HCT116 (cell line): ENCODE data around the gene ERBB4. TPM values are rescaled to one million over a fixed set of nuclear protein-coding genes. Genes with fewer than 3 reads are reported as not detected.

Experiments
- ATAC-seq: fragments of 200-7000 bp; cut with Tn5 transposase; 2 replicates; pipeline ENCODE4 v1.9.1; 2020; ENCODE audit warnings: mild to moderate bottlenecking, moderate library complexity
- BruUV-seq: library from RNA; stranded (reverse); fragments of 400-500 nt; replicated peaks from 2 replicates; lab custom pipeline; 2021; lab: Mats Ljungman, UMichigan
- CTCF ChIA-PET: fragments of 300-600 bp; sonication (Branson Sonifier 250); formaldehyde crosslinking; loops from one replicate; lab custom pipeline; 2021; ENCODE audit warnings: antibody characterized with exemption; lab: Charles Lee
- POLR2A ChIA-PET: fragments of 300-600, 350-600 bp; sonication (Branson Sonifier 250); formaldehyde crosslinking; loops from one replicate; lab custom pipeline; 2021; ENCODE audit warnings: antibody characterized with exemption; lab: Charles Lee
- RAD21 ChIA-PET, 2 experiments: fragments of 300-600 bp; sonication (Branson Sonifier 250); formaldehyde crosslinking; loops; one replicate each; lab custom pipeline; 2023; ENCODE audit warnings: low total read pairs in 2 of 2; ENCODE audit not compliant: uncharacterized antibody in 2 of 2, unreplicated experiment in 2 of 2, low non-redundant PET in 1 of 2; lab: Charles Lee
- DNase-seq: peaks from one replicate; pipeline ENCODE4 v3.0.0-alpha.2; 2010; ENCODE audit warnings: low read depth, low spot score
- H2AFZ ChIP-seq: fragments of 200-600 bp; shearing (Covaris generic), sonication (generic); 2 replicates; pipeline ENCODE4 v1.6.1; 2017; ENCODE audit warnings: low read depth, mixed run types, mixed read lengths, antibody characterized with exemption, low read length; ENCODE audit not compliant: poor library complexity, severe bottlenecking
- H3K27ac ChIP-seq: 2 replicates; pipeline ENCODE4 v1.5.1; 2012; ENCODE audit warnings: low read depth, low read length
- H3K27me3 ChIP-seq: fragments of 200-600 bp; sonication (generic); 2 replicates; pipeline ENCODE4 v1.6.1; 2016; ENCODE audit warnings: mixed run types, low read length, mixed read lengths; ENCODE audit not compliant: insufficient read depth
- H3K36me3 ChIP-seq, 2 experiments: fragments of 200-500 bp in 1 of 2; fragments of 200-600 bp in 1 of 2; sonication (Bioruptor generic) in 1 of 2; sonication (generic) in 1 of 2; 2 replicates each; pipeline versions ENCODE4 v1.5.1 to v1.6.1; 2014 to 2016; ENCODE audit warnings: low read length in 2 of 2, inconsistent platforms in 1 of 2, mixed read lengths in 1 of 2, mixed run types in 1 of 2; ENCODE audit not compliant: insufficient read depth in 2 of 2, control insufficient read depth in 1 of 2
- H3K4me1 ChIP-seq, 2 experiments: fragments of 200-600 bp in 1 of 2; sonication (generic) in 1 of 2; 2 replicates each; pipeline versions ENCODE4 v1.5.1 to v1.6.1; 2012 to 2017; ENCODE audit warnings: low read length in 2 of 2, inconsistent platforms in 1 of 2, mild to moderate bottlenecking in 1 of 2, mixed read lengths in 1 of 2, mixed run types in 1 of 2, moderate library complexity in 1 of 2; ENCODE audit not compliant: insufficient read depth in 2 of 2, control insufficient read depth in 1 of 2
- H3K4me2 ChIP-seq: fragments of 200-600 bp; sonication (generic); 2 replicates; pipeline ENCODE4 v1.6.1; 2017; ENCODE audit warnings: mixed run types, low read length, mixed read lengths
- H3K4me3 ChIP-seq, 2 experiments: fragments of 200-600 bp in 1 of 2; sonication (generic) in 1 of 2; replicated peaks in 1 of 2; 2 replicates each; pipeline ENCODE4 v1.5.1; 2011 to 2016; ENCODE audit warnings: low read length in 2 of 2, control low read depth in 1 of 2, low read depth in 1 of 2, mild to moderate bottlenecking in 1 of 2, mixed read lengths in 1 of 2, mixed run types in 1 of 2
- H3K79me2 ChIP-seq: fragments of 200-600 bp; sonication (generic); 2 replicates; pipeline ENCODE4 v1.6.1; 2017; ENCODE audit warnings: mild to moderate bottlenecking, mixed run types, low read length, moderate library complexity, mixed read lengths; ENCODE audit not compliant: insufficient read depth
- H3K9ac ChIP-seq: fragments of 200-600 bp; sonication (generic); 2 replicates; pipeline ENCODE4 v1.6.1; 2016; ENCODE audit warnings: low read length, mixed read lengths
- H3K9me2 ChIP-seq: fragments of 200-600 bp; sonication (generic), shearing (Covaris generic); 2 replicates; pipeline ENCODE4 v1.6.1; 2017; ENCODE audit warnings: mixed run types, mild to moderate bottlenecking, moderate library complexity; ENCODE audit not compliant: insufficient read depth
- H3K9me3 ChIP-seq, 2 experiments: fragments of 200-500 bp in 1 of 2; fragments of 200-600 bp in 1 of 2; sonication (Bioruptor generic) in 1 of 2; sonication (generic) in 1 of 2; 2 replicates each; pipeline ENCODE4 v1.6.1; 2014 to 2017; ENCODE audit warnings: low read length in 2 of 2, mixed read lengths in 2 of 2, inconsistent platforms in 1 of 2, low read depth in 1 of 2, mild to moderate bottlenecking in 1 of 2, mixed run types in 1 of 2, moderate library complexity in 1 of 2; ENCODE audit not compliant: control insufficient read depth in 1 of 2, insufficient read depth in 1 of 2
- H4K20me1 ChIP-seq: fragments of 200-600 bp; sonication (generic), shearing (Covaris generic); 2 replicates; pipeline ENCODE4 v1.6.1; 2017; ENCODE audit warnings: mixed run types, mild to moderate bottlenecking, moderate library complexity; ENCODE audit not compliant: insufficient read depth
- CEBPB ChIP-seq: IDR thresholded peaks from 2 replicates; pipeline ENCODE4 v1.6.1; 2012; ENCODE audit warnings: low read depth
- EGR1 ChIP-seq: IDR thresholded peaks from 2 replicates; pipeline ENCODE4 v1.6.1; 2012; ENCODE audit warnings: low read depth
- MAX ChIP-seq: IDR thresholded peaks from 2 replicates; pipeline ENCODE4 v1.6.1; 2012
- POLR2AphosphoS5 ChIP-seq: IDR thresholded peaks from 2 replicates; pipeline ENCODE4 v1.6.1; 2011; ENCODE audit warnings: mild to moderate bottlenecking, low read depth, low read length, moderate library complexity
- SRF ChIP-seq: IDR thresholded peaks from 2 replicates; pipeline ENCODE4 v1.6.1; 2012; ENCODE audit warnings: low read depth
- TCF7L2 ChIP-seq: IDR thresholded peaks from 2 replicates; pipeline ENCODE4 v1.7.0; 2011; ENCODE audit warnings: borderline replicate concordance, inconsistent platforms; ENCODE audit not compliant: insufficient read depth, insufficient read length; ENCODE audit errors: extremely low read depth
- intact Hi-C: fragments of 100-400 bp; cut with micrococcal nuclease; formaldehyde crosslinking; loops from 2 replicates; pipeline ENCODE4 v1.10.0; 2022
- total RNA-seq: library from RNA; stranded (reverse); gene quantifications from one replicate; pipeline ENCODE4 v1.2.1, GENCODE V29; 2021; ENCODE audit not compliant: unreplicated experiment
- TF ChIP-seq, protein P1 (sequence below): IDR thresholded peaks from 2 replicates; pipeline ENCODE4 v1.6.1; 2011; ENCODE audit warnings: mild to moderate bottlenecking, low read length, moderate library complexity; ENCODE audit not compliant: insufficient replicate concordance; ENCODE audit errors: extremely low read depth

The ERBB4 gene
- total RNA-seq, 1 experiment from 2014 or later: 0.10 TPM

GRCh38 chr2:212423089-212423488 lies 115.5 kb downstream of the ERBB4 start:
- DNase-seq: no peak
- Histone ChIP-seq H3K79me2 (no peaks in the 10 kb centered on the region), H3K27me3 (no peaks in the 10 kb centered on the region), H3K36me3 (no peaks in the 10 kb centered on the region), H3K9me2 (no peaks in the 10 kb centered on the region), H3K4me1 (no peaks in the 10 kb centered on the region), H3K4me2 (no peak overlapping the region)
- intact Hi-C loops: no loop called here
- ChIA-PET CTCF (no interaction called here), POLR2A (no interaction called here)
- no TSS peak for BruUV-seq
- TF ChIP-seq, protein P1, sequence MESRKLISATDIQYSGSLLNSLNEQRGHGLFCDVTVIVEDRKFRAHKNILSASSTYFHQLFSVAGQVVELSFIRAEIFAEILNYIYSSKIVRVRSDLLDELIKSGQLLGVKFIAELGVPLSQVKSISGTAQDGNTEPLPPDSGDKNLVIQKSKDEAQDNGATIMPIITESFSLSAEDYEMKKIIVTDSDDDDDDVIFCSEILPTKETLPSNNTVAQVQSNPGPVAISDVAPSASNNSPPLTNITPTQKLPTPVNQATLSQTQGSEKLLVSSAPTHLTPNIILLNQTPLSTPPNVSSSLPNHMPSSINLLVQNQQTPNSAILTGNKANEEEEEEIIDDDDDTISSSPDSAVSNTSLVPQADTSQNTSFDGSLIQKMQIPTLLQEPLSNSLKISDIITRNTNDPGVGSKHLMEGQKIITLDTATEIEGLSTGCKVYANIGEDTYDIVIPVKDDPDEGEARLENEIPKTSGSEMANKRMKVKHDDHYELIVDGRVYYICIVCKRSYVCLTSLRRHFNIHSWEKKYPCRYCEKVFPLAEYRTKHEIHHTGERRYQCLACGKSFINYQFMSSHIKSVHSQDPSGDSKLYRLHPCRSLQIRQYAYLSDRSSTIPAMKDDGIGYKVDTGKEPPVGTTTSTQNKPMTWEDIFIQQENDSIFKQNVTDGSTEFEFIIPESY: no peak
- TF ChIP-seq MAX (no peak), POLR2AphosphoS5 (no peak), SRF (no peak), TCF7L2 (no peak)
- TF ChIP-seq, all 23 proteins: peak for 0
- Histone ChIP-seq H3K4me3 (no peak overlapping the region), H3K9me3 (no peaks in the 10 kb centered on the region), H4K20me1 (no peaks in the 10 kb centered on the region), H3K27ac (no peak overlapping the region), H2AFZ (no peak overlapping the region), H3K9ac (no peak overlapping the region)
- RAD21 ChIA-PET: no interaction called here
- no peak for ATAC-seq

DNA sequence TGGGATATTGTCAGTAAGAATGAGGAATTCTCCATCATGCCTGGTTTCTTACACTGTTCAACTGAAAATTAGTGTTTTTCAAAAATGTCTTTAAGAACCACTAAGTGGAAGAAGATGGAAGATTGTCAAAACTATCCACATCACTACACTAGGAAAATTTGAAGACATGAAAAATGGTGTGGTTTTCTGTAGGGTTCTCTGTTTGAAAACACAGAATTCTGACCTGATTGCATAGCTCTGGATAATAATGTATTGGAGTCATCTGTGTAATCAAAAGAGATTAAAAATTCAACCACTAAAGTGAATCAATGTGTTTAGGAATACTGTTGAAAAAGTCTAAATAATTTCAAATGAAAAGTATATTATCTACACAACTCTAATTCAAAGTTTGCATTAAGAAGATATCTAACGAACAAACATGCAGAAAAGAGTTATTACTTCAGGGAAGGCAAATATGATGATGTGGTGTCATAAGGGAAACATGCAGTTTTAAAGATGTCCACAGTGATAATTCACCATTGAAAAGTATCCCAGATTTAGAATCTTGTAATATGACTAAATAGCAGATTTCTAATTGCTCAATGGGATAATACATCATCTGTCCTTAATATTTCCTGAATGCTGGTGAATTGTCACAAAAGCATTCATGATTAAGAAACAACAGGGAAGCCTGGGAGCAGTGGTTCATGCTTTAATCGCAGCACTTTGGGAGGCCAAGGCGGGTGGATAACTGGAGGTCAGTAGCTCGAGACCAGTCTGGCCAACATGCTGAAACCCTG lies 116.9 kb downstream of the ERBB4 start:
- Histone ChIP-seq H2AFZ (no peak overlapping the region), H3K79me2 (no peaks in the 10 kb centered on the region), H3K9ac (no peak overlapping the region), H3K27ac (no peak overlapping the region), H3K4me1 (no peaks in the 10 kb centered on the region), H3K9me2 (no peaks in the 10 kb centered on the region), H3K27me3 (no peaks in the 10 kb centered on the region), H3K4me2 (no peak overlapping the region), H3K36me3 (no peaks in the 10 kb centered on the region), H3K4me3 (no peak overlapping the region), H3K9me3 (no peaks in the 10 kb centered on the region), H4K20me1 (no peaks in the 10 kb centered on the region)
- BruUV-seq: no TSS peak
- RAD21 ChIA-PET: no interaction called here
- DNase-seq (no peak), ATAC-seq (no peak)
- CTCF ChIA-PET: no interaction called here
- TF ChIP-seq CEBPB (no peak), EGR1 (no peak)
- intact Hi-C loops: no loop called here
- POLR2A ChIA-PET: no interaction called here
